Measurements from ENCODE around the gene FIZ1.

FIZ1 gene

GRCh38 chr19:55598034-55598433 is 1.3 kb downstream of the FIZ1 start:
- no peak overlapping the region for H3K4me3 ChIP-seq (ENCODE audit: low read depth, low read length)
- in situ Hi-C loops (cut with HindIII; ENCODE audit: low sequenced_read_pairs), result no loop called here
- DNase-seq (ENCODE audit: low read depth, low spot score), result no peak
- no peak for TF ChIP-seq CTCF (IDR thresholded peaks at IDR 0.05; ENCODE audit: low read depth, low read length)

- no peak for DNase-seq (ENCODE audit: low read depth, low spot score)
- H3K4me3 ChIP-seq (ENCODE audit: low read depth, low read length), result no peak overlapping the region
- TF ChIP-seq CTCF (IDR thresholded peaks at IDR 0.05; ENCODE audit: low read depth, low read length), result no peak
- in situ Hi-C loops (cut with HindIII; ENCODE audit: low sequenced_read_pairs), result no loop called here
These were observed 1.8 kb downstream of the FIZ1 start for GRCh38 chr19:55597501-55597921.

GRCh38 chr19:55596304-55596703 is 3.0 kb downstream of the FIZ1 start:
- in situ Hi-C loops (cut with HindIII; ENCODE audit: low sequenced_read_pairs), result no loop called here
- H3K4me3 ChIP-seq (ENCODE audit: low read depth, low read length), result no peak overlapping the region
- DNase-seq (ENCODE audit: low read depth, low spot score), result no peak
- TF ChIP-seq CTCF (IDR thresholded peaks at IDR 0.05; ENCODE audit: low read depth, low read length), result no peak

- TF ChIP-seq CTCF (IDR thresholded peaks at IDR 0.05; ENCODE audit: low read depth, low read length), result no peak
- no peak for DNase-seq (ENCODE audit: low read depth, low spot score)
- in situ Hi-C loops (cut with HindIII; ENCODE audit: low sequenced_read_pairs), result no loop called here
- H3K4me3 ChIP-seq (ENCODE audit: low read depth, low read length), result no peak overlapping the region
These were observed 4.2 kb downstream of the FIZ1 start for GRCh38 chr19:55594996-55595545.

- no peak for TF ChIP-seq CTCF (IDR thresholded peaks at IDR 0.05; ENCODE audit: low read depth, low read length)
- no peak overlapping the region for H3K4me3 ChIP-seq (ENCODE audit: low read depth, low read length)
- in situ Hi-C loops (cut with HindIII; ENCODE audit: low sequenced_read_pairs), result no loop called here
- no peak for DNase-seq (ENCODE audit: low read depth, low spot score)
These were observed 6.1 kb downstream of the FIZ1 start for GRCh38 chr19:55593096-55593772.

GRCh38 chr19:55592391-55593090 is 6.8 kb downstream of the FIZ1 start:
- DNase-seq (ENCODE audit: low read depth, low spot score), result no peak
- TF ChIP-seq CTCF (IDR thresholded peaks at IDR 0.05; ENCODE audit: low read depth, low read length), result no peak
- in situ Hi-C loops (cut with HindIII; ENCODE audit: low sequenced_read_pairs), result no loop called here
- H3K4me3 ChIP-seq (ENCODE audit: low read depth, low read length), result no peak overlapping the region
